NCI-H187 (cell line): ENCODE results near the gene MDFIC.

Source experiments
- DNase-seq, 2 experiments: peaks; one replicate each; lab custom pipeline; 2025; lab: John Stamatoyannopoulos, UW

Gene MDFIC

DNA sequence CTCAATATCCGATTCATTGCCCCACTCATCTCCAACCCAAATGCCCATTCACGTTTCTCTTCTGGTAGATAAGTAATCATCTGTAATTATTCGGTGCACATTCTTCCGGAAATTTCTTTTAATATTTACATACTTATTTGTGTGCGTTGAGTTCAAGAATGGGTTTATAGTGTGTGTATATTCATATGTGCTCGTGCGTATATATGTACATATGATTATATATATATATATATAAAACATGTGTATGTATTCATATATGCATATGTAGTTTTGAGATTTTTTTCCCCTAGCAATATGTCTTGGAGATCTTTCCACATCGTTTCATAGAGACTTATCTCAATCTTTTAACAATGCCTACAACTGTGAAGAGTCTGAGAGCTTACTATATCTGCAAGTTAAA lies 118.2 kb downstream of the MDFIC start:
- DNase-seq = no peak

DNA sequence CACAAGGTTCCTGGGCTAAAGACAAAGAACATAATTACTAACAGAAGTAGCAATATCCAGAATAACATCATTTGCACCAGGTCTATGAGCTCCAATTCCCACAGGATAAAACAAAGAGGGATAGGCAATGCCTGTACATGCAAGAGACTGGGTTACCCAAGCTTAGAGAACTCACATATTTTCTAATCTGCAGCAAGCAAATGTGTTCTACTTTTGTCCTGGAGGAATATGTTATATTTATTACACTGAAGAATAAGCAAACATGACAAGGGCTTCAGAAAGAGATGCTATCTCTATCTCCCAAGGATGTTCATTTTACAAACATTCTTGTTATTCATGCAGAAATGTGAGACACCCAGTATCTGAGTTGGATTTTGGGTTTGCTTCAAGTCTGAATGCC lies 118.6 kb downstream of the MDFIC start:
- no peak for DNase-seq

DNA sequence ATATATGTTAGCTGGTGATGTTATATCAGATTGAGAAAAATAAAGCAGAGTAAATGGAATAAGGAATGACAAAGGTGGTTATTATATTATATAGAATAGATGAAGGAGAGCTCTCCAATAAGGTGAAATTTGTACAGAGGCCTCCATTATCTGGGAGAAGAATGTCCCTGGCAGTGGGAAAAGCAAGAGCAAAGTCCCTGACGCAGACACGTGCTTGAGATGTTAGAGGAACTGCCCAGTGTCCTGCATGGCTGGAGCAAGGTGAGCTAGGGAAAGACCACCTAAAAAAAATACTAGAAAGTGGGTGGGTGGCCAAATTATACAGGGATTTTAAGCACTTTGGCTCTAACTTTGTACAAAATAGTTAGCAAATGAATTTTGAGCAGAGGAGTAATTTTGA lies 120.7 kb downstream of the MDFIC start:
- DNase-seq = no peak

DNA sequence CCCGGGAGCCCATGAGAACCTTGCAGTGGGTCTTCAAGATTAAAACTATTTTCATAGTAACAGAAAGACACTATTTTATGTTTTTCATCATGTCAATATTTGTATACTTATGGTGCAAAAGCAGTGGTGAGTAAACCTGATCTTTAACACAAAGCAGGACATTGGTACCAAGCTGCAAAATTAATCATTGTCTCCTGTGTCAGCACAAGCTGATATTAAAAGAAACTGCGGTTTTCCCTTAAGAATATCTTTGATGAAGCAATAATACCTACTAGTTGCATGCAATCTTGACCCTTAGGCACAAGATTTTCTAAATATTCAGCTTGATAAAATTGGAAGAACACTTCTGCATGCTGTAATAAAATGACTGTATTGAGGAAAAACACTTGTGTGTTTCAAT lies 121.7 kb downstream of the MDFIC start:
- no peak for DNase-seq

DNA sequence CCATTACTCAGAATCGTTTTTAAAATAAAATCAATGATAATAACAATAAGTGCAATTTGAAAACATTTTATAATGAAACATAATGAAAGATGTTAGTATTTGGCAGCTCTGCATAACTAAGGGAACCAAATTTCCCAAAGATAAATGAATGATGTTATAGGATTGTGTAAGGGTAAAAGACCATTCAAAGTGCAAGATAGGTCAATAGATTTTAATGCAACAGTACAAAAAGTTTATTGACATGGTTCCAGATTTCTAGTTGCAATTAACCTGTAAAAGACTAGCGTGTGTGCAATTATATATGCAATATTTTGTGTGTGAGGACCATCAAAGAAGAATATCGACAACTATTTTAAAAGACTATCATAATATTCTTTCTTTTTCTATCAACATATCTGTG lies 122.3 kb downstream of the MDFIC start:
- DNase-seq = no peak

DNA sequence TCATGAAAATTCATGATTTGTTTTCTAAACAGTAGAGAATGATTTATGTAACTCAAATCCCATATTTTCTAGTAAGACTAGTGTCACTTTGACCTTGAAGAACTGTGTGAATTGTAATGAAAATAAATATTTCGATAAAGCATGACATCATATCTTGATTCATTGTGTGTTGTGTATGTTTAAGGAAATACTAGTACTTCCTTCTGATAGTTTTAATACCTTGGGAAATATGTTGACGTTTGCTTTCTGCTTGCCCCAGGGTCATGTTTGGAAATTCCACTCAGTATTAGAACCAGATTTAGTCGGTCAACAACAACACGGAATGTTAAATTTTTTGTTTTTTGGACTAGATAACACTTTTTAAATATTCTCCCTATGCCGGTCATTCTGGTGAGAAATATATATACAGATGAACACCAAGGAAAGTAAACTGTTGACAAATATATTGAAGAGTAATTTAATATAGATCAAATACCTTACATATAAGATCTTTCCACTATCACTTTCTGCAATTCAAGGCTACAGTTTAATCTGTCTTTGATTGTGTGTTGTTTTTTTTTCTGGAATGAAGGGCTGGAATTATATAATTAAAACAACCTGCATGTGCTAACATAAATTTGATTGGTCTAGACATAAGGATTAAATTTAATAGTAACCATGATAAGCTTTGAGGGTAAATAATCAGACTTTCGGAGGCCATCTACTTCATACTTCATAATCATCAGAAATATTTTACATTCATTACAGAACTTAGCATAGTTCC lies 126.2 kb downstream of the MDFIC start:
- DNase-seq = no peak

DNA sequence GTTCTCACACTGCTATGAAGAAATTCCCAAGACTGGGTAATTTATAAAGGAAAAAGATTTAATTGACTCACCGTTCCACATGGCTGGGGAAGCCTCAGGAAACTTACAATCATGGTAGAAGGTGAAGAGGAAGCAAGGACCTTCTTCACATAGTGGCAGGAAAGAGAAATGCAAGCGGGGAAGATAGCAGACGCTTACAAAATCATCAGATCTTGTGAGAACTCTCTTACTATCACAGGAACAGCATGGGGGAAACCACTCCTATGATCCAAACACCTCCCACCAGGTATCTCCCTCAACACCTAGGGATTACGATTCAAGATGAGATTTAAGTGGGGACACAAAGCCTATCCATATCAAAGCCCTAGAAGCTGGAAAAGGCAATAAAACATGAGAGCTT lies 130.8 kb downstream of the MDFIC start:
- no peak for DNase-seq

DNA sequence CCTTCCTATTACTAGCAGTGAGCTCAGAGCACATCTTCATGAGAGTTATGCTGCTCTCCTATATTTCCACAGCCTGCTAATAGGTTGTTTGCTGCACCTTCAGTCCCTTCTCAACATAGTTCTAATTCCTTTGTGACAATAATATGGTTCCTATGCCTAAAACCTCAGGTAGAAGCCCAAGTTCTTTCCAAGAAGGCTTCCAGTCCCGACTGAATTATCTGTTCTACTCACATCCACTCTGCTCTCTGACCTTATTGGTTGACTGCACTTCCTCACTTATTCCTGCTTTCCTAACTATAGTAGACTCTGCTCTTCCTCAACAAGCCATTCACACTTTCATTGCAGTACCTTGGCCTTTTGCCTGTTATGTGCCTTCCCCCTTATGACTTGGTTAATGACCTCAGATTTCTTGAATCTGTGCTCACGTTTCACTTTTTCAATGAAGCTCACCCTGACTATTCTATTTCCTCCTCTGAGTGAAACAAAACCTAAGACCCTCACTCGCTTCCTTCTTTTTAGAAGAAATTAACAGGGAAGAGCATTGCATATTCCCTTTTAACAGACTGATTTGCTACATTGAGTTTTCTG lies 132.7 kb downstream of the MDFIC start:
- DNase-seq = no peak

DNA sequence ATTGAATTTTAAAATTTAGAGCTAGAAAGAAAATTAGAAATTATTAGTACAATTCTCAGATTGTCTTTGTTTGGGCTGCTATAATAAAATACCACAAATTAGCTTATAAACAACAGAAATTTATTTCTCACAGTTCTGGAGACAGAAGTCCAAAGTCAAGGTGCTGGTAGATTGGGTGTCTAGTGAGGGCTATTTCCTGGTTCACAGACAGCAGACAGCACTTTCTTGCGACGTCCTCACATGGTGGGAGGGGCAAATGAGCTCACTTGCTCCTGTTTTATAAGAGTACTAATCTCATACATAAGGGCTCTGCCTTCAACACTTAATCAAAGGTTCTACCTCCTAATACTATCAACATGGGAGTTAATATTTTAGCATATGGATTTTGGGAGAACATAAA lies 134.1 kb downstream of the MDFIC start:
- DNase-seq = no peak

DNA sequence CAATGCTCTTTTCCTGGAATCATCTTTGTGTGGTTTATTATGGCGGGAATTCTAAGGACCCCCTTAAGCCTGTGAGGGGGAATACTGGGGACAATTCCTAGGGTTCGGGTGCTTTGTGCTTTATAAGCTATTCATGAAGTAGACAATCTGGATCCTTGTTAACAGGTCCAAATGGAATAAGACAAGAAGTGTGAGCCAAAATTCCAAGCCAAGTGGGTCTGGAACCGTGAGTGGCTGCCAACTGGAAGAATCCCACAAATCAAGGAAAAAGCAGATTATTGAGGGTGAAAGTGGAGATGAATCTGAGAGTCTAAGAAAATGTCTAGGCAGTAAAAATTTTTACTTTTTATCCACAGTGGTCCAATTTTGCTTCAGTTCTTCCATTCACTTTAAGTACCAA lies 136.8 kb downstream of the MDFIC start:
- DNase-seq = no peak

DNA sequence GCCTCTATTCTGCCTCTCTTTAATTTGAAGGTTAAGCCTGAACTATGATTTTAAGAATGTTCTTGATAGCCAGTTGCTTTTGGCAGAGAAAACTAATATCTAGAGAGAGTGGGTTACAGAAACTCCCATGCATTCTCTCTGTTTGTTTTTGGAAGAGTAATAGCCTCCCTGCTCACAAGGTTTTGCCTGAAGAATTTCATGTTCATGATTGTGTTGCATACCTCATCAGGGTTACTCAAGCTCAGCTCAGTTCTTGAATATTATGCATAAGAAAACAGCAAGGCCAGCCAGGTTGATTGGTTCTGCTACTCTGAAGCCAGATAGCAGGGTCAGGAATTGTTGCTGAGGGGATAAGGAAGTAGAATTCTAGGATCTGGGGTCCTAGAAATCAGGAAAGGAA lies 137.4 kb downstream of the MDFIC start:
- DNase-seq = no peak

DNA sequence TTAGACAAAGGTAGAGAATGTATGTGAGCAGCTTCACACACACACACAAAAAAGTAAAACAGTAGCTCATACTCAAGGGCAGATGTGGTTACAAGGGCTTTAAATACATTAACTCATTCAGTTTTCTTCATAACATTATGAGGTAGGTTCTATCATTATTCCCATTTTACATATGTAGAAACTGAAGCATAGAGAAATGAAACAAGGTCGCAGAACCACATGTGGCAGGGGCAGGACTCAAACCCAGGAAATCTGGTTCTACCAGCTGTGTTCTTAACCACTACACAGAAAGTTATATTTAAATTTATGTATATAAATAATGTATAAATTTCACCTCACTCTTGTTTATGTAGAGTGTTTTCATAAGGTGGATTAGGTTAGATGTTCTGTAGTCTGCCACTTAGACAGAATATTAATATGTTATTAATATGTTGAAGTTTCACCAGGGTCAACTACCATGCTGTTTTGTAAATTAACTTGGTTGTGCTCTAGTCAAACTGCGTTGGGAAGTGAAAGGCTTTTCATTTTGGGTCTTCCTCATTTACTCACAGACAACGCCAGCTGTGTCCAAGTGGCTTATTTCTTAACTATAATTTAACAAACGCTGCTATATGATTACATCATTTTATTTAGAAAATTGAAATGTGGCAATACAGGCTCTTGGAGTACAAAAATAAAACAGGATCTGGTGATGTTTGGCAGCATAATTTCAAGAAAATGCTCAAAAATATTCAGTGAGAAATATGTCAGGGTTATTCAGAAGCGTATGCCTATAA lies 138.4 kb downstream of the MDFIC start:
- no peak for DNase-seq

DNA sequence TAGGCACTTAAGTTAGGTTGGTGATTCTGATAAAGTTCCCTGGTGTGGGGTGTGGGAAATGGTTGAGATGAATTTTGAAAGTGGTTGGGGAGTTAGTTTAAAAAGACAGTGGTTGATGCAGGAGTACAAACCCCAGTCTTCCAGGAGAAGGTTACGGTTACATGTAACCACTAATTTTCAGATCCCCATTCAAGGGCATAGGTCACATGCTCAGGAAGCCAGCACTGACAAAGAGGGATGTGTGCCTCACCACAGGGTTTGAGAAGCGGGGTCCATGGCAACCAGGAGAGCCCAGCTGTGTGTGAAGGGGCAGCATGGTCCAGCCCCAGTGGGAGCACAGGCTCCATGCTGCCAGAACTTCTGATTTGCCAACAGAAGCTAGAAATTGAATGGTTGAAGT lies 144.2 kb downstream of the MDFIC start:
- DNase-seq = no peak

DNA sequence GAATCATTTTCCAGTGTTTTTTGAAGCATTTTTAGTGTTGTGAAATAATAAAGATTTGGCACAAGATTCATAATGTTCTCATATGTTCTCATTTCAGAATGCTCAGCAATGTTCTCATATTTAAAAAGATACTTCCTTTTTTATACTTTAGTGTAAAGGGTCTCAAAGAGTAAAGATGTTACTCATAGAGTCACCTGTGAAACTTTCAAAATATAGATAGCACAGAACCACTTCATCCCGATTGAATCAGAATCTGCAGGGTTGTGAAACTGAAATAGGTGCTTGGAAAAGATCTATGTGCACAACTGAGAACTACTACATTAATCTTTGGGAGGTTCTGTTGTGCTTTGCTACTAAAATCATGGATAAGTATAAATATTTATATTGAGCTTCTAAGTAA lies 144.7 kb downstream of the MDFIC start:
- no peak for DNase-seq

DNA sequence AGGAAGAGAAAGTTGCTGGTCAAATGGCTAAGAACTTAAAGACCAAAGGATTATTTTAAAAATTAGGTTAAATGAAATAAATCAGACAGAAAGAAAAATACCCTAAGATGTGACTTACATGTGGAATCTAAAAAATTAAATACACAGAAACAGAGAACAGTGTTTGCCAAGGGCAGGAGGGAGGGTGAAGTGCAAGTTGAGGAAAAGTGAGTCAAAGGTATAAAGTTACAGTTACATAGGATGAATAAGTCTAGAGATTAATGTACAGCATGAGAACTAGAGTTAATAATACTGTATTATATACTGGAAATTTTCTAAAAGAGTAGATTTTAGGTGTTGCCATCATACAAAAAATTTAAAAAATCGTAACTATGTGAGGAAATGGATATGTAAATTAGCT lies 146.3 kb downstream of the MDFIC start:
- no peak for DNase-seq
